HCT116 (cell line): ENCODE data around the gene CENPV.
"Not testable (repeated sequence)": the region's sequence is repeated elsewhere in the genome, so short reads cannot be mapped to it uniquely, and the experiment has no call there.

Source experiments
- CBX3 ChIP-seq: IDR thresholded peaks from 2 replicates; pipeline ENCODE4 v1.6.1; 2012; ENCODE audit warnings: low read depth
- CEBPB ChIP-seq: IDR thresholded peaks from 2 replicates; pipeline ENCODE4 v1.6.1; 2012; ENCODE audit warnings: low read depth
- CTCF ChIP-seq, 3 experiments: fragments of 200-600 bp in 1 of 3; sonication (generic) in 1 of 3; IDR thresholded peaks in 2 of 3; conservative IDR thresholded peaks in 1 of 3; 2 replicates each; pipeline ENCODE4 v1.5.1; 2012 to 2017; ENCODE audit warnings: low read depth in 2 of 3, low read length in 2 of 3, antibody characterized with exemption in 1 of 3, borderline replicate concordance in 1 of 3, control low read depth in 1 of 3, mild to moderate bottlenecking in 1 of 3, mixed read lengths in 1 of 3, mixed run types in 1 of 3, moderate library complexity in 1 of 3; ENCODE audit not compliant: insufficient read depth in 1 of 3
- ELF1 ChIP-seq: IDR thresholded peaks from 2 replicates; pipeline ENCODE4 v1.6.1; 2012; ENCODE audit warnings: low read depth, borderline replicate concordance
- EZH2 ChIP-seq: fragments of 200-600 bp; sonication (generic); IDR thresholded peaks from 2 replicates; pipeline ENCODE4 v1.6.1; 2017; ENCODE audit warnings: antibody characterized with exemption, mixed run types
- EZH2phosphoT487 ChIP-seq: fragments of 200-600 bp; IDR thresholded peaks from 2 replicates; pipeline ENCODE4 v1.6.1; 2018; ENCODE audit warnings: antibody characterized with exemption, borderline replicate concordance
- POLR2A ChIP-seq: IDR thresholded peaks from 2 replicates; pipeline ENCODE4 v1.7.0; 2011; ENCODE audit warnings: borderline replicate concordance; ENCODE audit not compliant: insufficient read depth, insufficient read length; ENCODE audit errors: extremely low read depth
- POLR2AphosphoS5 ChIP-seq: IDR thresholded peaks from 2 replicates; pipeline ENCODE4 v1.6.1; 2011; ENCODE audit warnings: mild to moderate bottlenecking, low read depth, low read length, moderate library complexity
- REST ChIP-seq: IDR thresholded peaks from 2 replicates; pipeline ENCODE4 v1.6.1; 2012; ENCODE audit warnings: low read depth
- YY1 ChIP-seq: IDR thresholded peaks from 2 replicates; pipeline ENCODE4 v1.6.1; 2011; ENCODE audit warnings: low read length, low read depth, moderate library complexity, mild to moderate bottlenecking; ENCODE audit not compliant: insufficient replicate concordance; ENCODE audit errors: extremely low read depth
- ZNF274 ChIP-seq: fragments of 200-500 bp; sonication (Bioruptor generic); IDR thresholded peaks from 2 replicates; pipeline ENCODE4 v1.6.1; 2014; ENCODE audit warnings: mild to moderate bottlenecking, low read depth, low read length, inconsistent platforms

GRCh38 chr17:16395887-16396286 lies 42.6 kb upstream of the CENPV start:
- TF ChIP-seq EZH2; POLR2A; POLR2AphosphoS5; CEBPB; ELF1; CTCF (IDR thresholded peaks at IDR 0.05 in 2 of 3, conservative IDR thresholded peaks at IDR 0.05 in 1 of 3; ENCODE audit: borderline replicate concordance in 1 of 3, insufficient read depth in 1 of 3, low read depth in 2 of 3, low read length in 2 of 3); CBX3; YY1; EZH2phosphoT487; REST; ZNF274: not testable (repeated sequence)
